ENCODE results near the gene AREG.

The AREG gene

GRCh38 chr4:74504212-74504611 lies 59.3 kb downstream of the AREG start:
- DNase-seq = no peak
